ENCODE results near the gene ZC3H12C.

Gene ZC3H12C

DNA sequence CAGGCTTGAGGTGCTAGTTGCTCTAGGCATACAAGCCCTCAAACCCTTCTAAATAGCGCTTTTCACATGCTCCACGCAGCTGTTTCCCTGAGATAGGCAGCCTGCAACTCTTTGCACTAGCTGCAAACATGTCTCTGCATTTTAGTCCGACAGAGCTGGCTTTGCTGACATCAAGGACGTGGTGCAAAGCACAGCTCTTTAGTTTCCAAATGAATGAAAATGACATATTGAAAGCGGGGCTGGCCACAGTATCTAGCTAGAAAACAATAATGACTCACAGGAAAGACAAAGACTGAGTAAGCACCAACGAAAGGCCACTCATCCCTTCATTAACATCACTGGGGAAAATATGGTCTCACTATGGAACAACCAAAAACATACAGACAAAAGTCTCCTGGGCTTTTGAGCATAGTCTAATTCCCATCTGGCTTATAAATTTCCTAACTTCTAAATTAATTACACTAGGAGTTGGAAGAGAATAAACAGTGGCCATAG is 15.3 kb upstream of the ZC3H12C start:
- no peak for DNase-seq

- no peak for DNase-seq
Observed at GRCh38 chr11:110078923-110079544, 14.2 kb upstream of the ZC3H12C start.

- no peak for DNase-seq
Observed at GRCh38 chr11:110079726-110080125, 13.5 kb upstream of the ZC3H12C start.

- DNase-seq = no peak
Observed at GRCh38 chr11:110081462-110082376, 11.5 kb upstream of the ZC3H12C start.

DNA sequence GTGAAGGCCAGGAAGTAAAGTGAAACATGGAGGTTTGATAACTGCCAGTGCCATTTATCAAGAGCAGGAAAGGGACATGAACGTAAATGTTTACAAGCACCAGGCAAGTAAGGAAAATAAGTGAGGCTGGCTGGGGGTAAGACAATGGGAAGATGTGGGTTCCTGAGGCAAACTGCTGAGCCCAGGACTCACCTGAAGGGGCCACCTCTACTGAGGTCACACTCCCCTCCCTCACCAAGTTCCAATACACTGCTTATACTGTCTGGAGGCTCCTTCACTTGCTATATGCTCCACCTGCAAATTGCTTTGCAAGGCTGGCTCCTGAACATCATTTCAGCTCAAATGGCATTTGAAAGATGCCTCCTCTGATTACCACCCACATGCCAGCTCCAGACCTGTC is 10.3 kb upstream of the ZC3H12C start:
- DNase-seq = no peak

DNA sequence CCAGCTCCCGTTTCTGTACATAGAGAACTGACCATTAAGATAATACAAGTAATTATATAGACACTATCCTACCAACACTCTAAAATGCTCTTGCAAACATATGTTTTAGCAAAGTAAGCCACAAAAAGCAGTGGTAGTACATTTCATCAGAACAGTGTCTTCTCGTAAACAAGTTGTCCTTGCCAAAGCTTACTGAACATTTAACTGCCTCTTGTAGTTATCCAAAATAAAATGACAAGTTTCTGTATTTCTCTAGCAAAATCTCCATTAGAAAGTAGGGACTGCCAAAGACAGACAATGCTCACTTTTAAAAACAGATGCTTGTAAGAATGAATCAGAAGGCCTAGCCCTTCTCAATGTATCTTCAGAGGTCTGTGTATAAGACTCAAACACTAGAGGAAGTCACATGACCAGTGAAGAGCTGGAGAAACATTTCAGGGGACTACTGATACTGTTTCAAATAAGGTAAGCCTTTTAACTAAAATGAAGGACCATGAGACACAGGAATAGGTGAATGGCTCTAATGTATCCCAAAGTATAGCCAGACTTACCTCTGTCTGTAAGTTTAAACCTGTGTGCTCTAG is 7.8 kb upstream of the ZC3H12C start:
- DNase-seq = no peak

DNA sequence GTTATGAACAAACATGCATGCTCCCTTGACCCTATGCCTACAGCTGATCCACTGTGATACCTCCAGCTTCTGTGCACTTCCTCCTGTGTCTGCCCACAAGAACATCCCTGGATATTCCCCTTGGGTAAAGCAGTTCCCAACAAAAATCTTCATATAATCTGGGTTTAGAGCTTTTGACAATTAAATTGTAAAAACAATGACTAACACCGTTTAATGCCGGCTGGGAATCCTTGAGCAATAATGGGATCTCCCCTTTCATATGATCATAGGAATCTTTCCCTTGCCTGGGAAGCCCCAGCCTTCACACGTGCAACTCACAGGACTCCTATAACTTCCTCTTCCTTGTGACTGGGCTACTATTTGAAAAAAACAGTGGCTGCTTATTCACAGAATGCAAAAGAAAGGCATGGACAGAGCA is 6.3 kb upstream of the ZC3H12C start:
- DNase-seq = no peak

DNA sequence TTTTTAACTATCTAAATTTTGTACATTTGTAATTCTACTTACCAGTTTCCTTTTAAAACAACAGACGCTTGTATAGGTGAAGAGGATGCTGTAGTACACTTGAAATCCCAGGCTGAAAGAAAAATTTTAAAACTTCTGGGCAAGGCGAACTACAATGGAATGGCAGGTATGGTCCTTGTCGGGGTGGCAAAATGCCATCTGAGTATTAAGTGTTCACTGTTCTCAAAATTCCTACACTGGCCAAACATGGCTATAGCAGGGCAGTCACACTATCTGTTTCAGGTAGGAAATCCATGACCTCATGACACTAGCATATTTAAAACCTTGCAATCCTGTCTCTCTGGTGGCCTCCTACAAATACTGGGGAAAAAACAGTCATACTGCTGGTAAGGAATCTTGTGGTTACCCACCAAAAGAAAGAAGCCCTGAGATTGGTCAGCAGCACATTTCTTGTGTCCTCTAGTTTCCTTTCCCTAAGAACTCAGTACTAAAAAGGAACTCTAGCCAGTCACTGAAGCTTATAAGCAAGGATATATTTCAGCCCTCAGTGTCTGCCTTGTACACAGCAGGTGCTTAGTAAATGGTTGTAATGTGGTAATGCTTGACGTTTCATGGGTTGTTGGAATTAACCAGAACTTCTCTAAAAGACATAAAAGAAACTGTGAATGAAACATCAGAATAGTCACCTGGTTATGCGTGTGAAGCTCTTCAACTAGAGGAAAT is 5.2 kb upstream of the ZC3H12C start:
- DNase-seq = no peak

DNA sequence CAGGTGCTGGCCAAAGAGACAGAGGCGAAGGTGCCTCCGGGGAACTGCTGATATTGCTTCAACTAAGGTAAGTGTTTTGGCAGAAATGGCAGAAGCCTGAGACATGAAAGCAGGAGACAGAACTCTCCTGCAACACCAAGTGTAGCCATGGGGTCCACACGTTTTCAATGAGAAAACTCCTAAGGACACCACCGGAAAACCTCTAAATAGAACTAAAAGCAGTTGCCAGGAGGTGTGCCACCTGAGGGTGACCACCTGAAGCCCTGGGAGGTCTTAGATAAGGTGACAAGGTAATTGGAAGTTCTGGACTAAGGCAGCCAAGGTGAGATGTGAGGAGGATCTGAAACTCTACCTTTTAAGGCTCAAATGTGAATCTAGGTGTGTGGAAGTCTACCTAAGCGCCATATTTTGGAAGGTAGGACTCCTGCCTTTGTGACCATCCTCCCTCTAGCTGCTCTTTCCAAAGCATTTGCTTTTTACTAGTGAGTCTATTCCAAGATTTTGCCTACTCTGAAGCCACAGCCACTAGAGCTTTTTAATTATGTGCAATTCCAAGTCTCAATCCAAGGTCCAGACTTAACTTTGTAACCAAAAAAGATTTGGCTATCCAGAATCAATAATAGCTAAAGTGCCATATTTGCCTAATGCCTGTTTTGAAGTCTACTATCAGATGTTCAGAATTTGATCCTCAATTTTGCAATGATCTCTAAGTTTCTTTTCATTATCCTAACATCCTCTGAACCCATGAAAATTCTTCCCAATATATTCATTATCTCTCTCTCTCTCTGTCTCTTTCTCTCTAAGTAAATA is 4.5 kb upstream of the ZC3H12C start:
- no peak for DNase-seq

DNA sequence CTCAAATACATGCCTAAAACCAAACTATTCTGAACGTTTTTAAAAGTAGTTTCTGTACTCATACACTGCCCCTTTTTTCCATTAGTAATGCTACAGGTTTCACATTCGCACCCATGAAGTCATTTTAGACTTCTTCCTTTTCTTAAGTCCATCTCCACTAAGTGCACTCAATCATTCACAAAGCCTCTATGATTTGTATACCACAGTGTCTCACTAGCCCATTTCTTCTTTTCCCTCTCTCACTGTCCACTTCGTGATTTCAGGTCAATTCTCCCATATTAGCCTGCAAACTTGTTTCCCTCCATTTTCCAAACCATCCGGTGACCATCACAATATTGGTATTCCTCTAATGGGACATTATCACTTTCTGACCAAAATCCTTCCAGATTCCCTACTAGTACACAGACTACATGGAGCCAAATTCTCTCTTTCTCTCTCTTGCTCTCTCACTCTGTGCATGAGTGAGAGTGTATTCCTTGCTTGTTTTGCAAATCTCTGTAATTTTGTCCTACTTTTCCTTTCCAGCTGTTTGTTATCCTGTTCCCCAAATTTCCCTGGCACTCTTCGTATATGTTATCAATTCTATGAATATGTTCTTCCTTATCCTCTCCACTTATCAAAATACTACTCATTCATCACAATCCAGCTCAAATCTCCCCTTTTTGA is 3.4 kb upstream of the ZC3H12C start:
- no peak for DNase-seq

DNA sequence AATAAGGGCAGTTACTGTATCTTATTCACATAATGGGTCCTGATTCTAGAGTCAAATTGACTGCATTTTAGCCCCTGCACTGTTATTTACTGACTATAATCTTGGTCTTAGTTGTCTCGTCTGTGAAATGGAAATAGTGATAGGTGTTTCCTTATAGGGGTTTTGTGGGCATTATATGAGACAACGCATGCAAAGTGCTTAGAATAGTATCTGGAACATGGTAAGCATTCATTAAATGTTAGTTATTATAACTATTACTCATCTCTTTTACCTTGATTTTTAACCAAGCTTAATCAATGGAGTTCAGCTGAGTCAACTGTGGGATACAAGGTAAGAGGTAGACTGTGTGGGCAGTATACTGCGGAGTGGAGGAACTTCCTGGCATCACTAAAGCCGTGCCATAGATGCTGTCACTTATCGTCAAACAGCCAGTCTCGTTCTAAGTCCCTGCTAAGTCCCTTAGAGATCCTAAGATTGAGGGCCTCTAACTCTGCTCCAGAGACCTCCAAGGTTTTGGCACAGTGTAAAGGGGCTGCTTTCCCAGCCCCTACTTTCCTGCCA is 2.6 kb upstream of the ZC3H12C start:
- DNase-seq = no peak

DNA sequence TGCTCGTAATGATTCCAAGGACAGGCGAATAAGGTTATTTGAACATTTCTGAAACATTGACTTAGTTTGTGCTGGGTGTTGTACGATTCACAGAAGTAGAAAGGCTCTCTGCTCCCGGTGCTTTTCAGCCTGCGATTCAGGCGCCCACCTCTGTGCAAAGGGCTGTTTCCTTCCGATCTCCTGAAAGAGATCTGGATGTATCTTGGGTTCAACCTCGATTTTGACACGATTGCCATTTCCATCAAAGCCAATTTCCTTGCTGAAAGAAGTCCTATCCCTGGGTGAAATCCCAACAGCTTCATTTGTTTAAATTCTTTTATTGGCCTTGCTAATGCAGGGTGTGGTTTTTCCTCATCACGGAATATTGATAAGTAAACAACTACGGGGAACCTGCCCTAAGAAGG is 1.1 kb upstream of the ZC3H12C start:
- no peak for DNase-seq

- no peak for DNase-seq
Observed at GRCh38 chr11:110093407-110094297, 460 bp downstream of the ZC3H12C start.

DNA sequence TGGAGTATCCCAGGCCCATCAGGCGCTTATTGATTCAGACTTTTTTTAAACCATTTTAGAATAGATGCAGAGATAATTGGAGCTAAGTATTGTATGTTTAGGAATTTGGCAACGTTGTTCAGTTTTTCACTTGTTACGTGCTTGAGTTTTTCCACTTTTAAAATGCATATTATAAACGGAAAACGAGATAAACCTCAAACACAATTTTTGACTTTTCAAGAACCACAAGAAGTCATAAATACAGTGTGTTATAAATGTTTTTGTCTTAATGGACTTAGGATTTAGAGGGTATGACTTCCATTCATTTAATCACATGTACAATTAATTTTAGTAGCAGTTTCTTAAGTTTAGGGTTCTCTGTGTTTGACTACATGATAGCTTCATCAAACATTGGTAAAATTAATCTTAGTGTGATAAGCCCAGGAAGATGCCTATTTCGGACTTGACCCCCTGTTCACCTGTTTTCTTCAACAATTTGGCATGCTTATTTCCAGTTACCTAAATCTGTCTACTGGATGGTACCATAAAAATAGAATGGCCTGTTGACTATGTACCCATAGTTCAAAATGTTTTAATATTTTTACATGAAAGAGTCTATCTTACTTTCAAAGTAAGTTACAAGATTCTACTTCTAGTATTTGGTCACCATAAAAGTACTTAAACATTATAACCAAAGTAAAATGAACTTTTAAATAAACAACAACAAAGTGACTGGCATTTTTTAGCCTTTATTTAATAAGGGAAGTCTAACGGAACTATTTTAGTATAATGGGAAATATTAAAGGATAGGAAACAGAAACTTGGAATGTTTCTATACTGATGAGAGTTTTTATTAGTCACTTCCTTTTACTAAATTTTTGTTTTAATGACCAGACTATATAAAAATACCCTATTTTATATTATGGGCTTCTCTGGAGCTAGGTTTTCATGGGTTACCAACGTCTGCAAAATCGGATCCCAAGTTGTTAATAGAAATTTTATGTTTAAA is 1.4 kb downstream of the ZC3H12C start:
- DNase-seq = no peak

GRCh38 chr11:110095554-110095953 is 2.4 kb downstream of the ZC3H12C start:
- no peak for DNase-seq

DNA sequence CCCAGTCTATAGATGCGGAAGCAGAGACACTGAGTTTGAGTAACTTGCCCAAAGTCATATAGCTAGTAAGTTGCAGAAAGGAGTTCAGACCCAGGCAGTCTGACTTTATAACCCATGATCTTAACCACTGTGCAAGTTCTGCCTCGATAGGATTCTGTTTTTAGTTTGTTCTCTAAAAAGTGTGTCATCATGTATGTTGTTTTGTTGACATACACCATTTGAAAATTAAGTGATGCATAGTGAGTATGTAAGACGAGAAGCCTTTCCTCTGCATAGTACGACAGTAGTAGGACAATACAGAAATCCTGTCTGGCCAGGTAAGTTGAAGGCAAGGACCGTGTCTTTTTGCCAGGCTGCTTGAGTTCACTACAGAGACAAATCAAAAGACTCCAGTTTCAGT is 3.3 kb downstream of the ZC3H12C start:
- DNase-seq = no peak

DNA sequence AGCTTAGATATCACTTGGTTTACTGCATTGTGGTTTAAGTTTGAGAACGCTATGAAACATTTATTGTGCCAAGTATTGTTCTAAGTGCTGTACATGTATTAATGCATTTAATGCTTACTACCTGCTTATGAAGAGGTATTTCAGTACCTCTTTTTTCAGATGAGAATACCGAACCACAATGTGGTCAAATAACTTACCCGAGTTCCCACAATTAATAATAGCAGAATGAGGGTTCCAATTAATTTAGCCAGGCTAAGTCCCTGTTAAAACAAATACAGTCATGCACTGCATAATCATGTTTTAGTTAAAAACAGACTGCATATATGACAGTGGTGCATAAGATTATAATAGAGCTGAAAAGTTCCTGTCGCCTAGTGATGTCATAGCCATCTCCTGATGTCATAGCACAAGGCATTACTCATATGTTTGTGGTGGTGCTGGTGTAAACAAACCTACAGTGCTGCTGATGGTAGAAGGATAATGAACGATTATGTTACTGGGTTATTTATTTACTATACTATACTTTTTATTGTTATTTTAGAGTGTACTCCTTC is 4.3 kb downstream of the ZC3H12C start:
- no peak for DNase-seq

GRCh38 chr11:110098645-110099044 is 5.5 kb downstream of the ZC3H12C start:
- no peak for DNase-seq

Data from activated naive CD4-positive, alpha-beta T cell treated with Interleukin-2 at 50 U/mL for 16 hours (primary cell).